ENCODE results near the gene FAAP20.

GRCh38 chr1:2178875-2179274 is 15.7 kb downstream of the FAAP20 start:
- TF ChIP-seq KAT7 (CRISPR knock-in tag; IDR thresholded peaks at IDR 0.05; ENCODE audit: borderline replicate concordance) = no peak
- no peak for TF ChIP-seq CTCF (IDR thresholded peaks at IDR 0.05 in 2 of 3, conservative IDR thresholded peaks at IDR 0.05 in 1 of 3; ENCODE audit: insufficient read depth in 2 of 3, low read depth in 1 of 3, low read length in 3 of 3)
- TF ChIP-seq, protein P1, sequence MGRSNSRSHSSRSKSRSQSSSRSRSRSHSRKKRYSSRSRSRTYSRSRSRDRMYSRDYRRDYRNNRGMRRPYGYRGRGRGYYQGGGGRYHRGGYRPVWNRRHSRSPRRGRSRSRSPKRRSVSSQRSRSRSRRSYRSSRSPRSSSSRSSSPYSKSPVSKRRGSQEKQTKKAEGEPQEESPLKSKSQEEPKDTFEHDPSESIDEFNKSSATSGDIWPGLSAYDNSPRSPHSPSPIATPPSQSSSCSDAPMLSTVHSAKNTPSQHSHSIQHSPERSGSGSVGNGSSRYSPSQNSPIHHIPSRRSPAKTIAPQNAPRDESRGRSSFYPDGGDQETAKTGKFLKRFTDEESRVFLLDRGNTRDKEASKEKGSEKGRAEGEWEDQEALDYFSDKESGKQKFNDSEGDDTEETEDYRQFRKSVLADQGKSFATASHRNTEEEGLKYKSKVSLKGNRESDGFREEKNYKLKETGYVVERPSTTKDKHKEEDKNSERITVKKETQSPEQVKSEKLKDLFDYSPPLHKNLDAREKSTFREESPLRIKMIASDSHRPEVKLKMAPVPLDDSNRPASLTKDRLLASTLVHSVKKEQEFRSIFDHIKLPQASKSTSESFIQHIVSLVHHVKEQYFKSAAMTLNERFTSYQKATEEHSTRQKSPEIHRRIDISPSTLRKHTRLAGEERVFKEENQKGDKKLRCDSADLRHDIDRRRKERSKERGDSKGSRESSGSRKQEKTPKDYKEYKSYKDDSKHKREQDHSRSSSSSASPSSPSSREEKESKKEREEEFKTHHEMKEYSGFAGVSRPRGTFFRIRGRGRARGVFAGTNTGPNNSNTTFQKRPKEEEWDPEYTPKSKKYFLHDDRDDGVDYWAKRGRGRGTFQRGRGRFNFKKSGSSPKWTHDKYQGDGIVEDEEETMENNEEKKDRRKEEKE (IDR thresholded peaks at IDR 0.05; ENCODE audit: borderline replicate concordance in 1 of 2, control insufficient read depth in 1 of 2, low read depth in 2 of 2, low read length in 1 of 2) = no peak
- no peak for TF ChIP-seq POLR2A (conservative IDR thresholded peaks at IDR 0.05)
- no peak for TF ChIP-seq TAF1 (IDR thresholded peaks at IDR 0.05; ENCODE audit: control insufficient read depth, extremely low read depth, insufficient read depth, low read length, severe bottlenecking)
- no peak for TF ChIP-seq POLR2AphosphoS5 (IDR thresholded peaks at IDR 0.05; ENCODE audit: control insufficient read depth, insufficient read depth, low read depth, low read length)
